Ramos (cell line): ENCODE measurements around the gene LRRC55.
"Not testable (repeated sequence)": the region's sequence is repeated elsewhere in the genome, so short reads cannot be mapped to it uniquely, and the experiment has no call there.

Experiments
- in situ Hi-C: fragments of 300-500 bp; cut with MboI; formaldehyde crosslinking; loops from one replicate; pipeline ENCODE4 v1.14.3; 2022; ENCODE audit warnings: low sequenced_read_pairs; ENCODE audit not compliant: unreplicated experiment

Gene LRRC55

DNA sequence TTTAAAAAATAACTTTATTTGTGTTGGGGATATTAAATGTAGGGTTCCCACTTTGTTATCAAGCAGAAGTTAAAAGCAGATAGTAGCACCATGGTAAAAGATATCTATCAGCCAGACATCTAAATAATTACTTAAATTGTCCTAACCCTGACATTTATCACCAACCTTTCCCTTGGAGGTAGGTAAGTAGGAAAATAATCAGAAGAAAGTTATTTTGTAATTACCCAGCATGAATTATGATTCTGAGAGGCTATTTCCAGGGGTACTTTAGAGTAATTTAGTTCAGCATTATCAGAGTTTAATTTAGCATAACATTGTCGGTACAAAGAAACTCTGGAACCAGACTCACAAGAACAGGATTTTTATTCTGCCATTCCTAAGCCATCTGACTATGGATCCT is 23.2 kb upstream of the LRRC55 start:
- in situ Hi-C loops, result no loop called here

DNA sequence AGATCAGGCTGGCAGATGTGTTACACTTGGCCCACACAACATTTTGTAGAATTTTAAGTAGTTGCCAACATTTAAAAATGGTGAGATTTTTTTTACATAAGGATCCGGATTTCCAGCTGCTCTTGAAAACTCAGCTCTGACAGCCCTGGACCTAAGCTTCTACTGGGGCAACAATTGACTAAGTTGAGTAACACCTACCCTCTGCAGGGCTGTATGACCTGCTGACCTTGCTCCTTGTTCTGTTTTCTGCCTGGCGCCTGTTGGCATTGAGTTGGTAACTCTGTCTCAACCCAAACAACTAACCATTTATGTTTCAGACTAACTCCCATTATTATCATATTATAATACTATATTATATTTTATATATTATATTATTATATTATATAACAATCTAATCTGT is 21.1 kb upstream of the LRRC55 start:
- in situ Hi-C loops, result no loop called here

DNA sequence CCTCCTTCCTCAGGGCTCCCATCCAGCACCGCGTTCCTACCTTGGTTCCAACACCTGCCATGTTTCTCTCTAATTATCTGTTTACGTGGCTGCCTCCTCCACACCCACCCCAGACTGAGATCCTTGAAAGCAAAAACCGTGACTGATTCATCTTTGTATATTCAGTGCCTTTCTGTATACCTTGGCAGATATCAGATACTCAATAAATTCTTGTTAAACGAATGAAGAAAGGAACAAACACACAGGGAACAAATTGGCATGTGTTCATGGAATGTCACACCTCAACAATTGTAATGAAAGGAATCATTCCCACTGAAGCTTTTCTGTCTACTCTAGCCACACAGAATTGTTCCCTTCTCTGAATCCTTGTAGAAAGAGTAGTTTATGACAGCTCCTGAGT is 20.4 kb upstream of the LRRC55 start:
- in situ Hi-C loops, result no loop called here

DNA sequence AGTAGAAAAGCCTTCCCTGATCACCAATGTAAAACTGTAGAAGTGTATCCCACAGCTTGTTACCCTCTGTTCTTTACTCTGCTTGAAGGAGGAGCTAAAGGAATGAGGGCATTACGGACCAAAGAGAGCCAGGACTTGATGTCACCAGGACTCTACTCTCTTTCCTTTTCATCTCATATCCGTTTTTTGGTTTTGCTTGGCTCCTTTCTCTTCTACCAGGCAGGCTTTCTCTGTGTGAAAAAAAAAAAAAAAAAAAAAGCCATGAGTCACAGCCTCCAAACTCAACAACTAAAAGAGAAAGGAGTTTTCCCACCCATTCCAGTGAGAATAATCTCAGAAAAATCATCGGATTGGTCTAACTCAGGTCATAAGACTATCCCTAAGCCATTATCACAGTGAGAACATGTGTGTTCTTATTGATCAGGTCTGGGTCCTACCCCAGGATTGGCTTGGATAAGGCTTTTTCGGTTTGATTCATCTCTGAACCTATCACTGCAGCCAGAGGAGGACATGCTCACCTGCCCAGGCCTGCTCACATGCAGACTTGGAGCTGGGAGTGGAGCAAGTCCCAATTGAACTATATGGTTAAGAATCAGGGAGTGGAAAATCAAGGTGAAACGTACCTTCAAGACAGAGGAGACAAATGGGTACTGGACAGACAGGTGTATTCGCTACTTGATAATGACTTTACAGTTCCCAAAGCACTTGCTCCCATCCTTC is 19.4 kb upstream of the LRRC55 start:
- in situ Hi-C loops, result no loop called here

DNA sequence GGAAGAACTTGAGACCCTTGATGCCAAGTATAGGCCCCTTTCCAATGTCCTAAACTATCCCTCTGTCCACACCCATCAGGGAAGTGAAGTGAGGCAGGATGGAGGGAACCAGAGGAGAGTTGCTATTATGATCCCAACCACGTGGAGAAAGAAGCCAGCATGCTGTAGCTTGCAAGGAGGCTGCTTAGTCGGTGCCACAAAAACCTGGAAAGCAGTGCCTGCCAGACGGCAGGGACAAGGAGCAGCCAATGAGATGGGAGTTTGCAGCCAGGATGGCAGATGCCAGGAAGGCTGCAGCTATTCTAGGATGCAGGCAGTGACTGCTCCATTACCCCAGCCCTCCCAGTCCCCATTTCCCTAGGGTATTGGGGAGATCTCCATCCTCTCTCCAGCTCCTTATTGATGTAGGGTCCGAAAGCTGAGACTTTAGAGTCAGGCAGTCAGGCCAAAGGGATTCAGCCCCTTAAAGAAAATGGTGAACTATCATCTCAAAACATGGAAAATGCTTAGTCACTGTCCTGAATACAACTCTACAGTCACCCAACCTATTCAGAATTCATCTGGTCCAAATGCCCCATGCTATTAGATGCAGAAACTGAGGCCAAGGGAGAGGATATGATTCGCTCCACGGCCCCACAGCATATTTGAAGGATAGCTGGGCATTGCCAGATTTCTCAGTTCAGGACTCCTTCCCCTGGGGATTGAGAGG is 18.4 kb upstream of the LRRC55 start:
- in situ Hi-C loops, result no loop called here

DNA sequence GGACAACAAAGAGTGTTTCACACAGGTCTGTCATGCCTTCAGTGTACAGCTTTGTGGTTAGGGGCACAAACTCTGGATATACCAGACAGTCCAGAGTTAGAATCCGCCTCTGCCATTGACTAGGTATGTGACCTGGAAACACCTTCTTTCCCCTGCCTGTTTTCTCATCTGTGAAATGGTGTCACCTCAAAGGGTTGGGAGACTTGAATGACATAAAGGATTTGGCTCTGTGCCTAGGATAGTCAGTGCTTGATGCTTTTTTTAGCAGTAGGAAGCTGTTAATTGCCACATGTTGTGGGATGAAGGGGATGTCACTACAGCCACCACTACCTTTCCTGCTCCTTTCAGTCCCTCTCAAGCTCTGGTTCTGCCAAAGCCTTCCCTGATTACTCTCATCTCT is 17.4 kb upstream of the LRRC55 start:
- in situ Hi-C loops, result no loop called here

DNA sequence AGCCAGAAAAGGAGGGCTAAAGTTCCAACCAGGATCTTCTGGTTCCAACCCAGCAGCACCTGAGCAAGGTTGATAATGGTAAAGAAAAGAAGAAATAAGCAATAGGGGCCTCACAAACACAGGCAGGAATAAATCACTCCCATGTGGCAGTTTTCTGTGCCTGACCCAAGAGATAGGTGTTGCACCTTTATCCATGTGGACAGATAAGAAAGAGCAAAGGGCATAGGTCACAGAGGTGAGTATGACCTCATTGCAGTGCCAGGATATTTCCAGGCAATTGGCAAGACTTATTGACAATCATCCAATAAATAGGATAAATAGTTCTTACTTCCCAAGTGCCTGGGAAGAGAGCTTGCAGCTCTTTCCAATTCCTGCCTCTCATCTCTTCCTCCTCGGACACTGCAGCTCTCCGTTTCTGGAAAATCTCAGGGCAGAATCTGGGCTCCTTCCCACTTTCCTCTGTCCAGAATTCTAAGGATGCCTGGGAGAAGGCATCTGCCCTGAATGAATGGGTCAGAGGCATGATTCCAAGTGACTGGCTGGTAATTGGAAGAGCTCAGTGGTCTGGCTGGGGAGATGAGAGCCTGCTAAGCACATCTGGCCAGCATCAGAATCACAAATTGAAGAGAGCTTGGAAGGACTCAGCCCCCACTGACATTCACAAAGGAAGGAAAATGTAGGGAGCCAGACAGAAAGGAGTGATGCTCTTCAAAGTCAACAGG is 14.5 kb upstream of the LRRC55 start:
- in situ Hi-C loops, result no loop called here

DNA sequence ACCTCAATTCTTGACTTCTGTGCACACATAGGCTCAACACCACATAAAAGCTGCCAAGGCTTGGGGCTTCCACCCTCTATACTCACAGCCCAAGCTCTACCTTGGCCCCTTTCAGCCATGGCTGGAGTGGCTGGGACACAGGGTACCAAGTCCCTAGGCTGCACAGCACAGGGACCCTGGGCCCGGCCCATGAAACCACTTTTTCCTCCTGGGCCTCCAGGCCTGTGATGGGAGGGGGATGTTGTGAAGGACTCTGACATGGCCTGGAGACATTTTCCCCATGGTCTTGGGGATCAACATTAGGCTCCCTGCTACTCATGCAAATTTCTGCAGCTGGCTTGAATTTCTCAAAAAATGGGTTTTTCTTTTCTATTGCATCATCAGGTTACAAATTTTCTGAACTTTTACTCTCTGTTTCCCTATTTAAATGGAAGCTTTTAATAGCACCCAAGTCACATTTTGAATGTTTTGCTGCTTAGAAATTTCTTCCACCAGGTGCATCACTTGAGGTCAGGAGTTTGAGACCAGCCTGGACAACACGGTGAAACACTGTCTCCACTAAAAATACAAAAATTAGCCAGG is 11.9 kb upstream of the LRRC55 start:
- in situ Hi-C loops, result not testable (repeated sequence)

DNA sequence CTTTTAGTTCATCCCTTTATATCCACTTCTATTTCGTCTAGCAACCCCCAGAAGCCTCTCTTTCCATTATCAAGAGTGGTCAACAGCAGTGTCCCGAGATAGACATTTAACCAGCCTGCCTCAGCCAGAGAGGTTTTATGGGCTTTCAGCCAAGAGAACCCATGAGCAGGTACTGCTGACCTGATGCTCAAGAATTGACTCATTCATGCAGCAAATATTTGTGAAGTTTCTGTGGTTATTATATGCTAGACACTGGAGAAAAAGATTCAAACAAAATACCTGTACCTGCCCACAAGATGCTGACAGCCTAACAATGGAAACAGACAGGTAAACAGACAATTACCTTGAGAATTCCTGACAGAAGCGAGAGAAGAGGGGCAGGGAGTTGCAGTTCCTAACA is 9.7 kb upstream of the LRRC55 start:
- in situ Hi-C loops, result no loop called here

DNA sequence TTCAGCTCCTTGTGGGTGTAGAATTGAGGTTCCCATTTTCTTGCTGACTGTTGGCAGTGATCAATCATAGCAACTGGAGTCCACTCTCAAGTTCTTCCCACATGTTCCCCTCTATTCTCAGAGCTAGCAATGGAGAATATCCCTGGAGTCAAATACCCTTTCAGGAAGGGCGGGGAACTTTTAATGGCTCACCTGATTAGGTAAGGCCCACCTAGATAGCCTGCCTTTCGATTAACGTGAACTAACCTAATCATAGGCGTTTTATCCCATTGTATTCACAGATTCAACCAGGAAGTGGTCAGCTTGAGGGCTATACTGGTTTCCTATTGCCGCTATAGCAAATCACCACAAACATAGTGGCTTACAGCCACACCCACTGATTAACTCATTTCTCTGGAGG is 7.1 kb upstream of the LRRC55 start:
- in situ Hi-C loops, result no loop called here

DNA sequence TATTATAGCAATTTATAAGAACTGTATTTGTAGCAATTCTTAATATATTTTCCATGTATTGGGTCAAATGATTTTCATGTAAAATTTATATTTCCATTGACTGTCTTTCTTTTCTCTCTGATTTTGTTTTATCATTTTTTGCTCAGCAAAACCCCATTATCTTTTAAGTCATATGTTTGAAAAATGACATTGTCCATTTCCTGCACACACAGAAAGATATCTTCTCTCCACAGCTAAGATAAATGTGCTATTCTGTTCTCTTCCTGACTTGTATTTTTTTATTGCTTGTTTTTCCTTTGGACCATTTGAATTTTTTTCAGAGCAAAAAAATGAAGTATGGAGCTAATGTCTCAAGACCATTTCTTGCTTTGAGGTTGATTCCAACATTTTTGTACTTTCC is 6.3 kb upstream of the LRRC55 start:
- in situ Hi-C loops, result no loop called here

DNA sequence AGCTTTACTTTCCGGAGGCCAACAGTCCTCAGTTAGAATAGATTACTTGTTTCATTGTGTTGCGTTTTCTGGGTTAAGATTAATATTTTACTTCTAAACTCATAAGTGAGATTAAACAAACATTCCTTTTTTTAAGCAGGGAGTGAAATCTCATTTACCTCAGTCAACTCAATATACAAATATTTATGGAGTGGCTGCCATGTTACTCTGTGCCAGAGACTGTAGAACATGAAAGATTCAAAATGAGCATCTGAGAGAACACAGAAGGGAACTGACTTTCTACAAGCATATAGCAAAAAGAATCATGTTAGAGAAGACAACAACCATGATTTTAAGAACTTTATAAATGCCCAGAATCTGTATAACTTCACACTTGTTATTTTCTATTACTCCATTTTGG is 3.4 kb upstream of the LRRC55 start:
- in situ Hi-C loops, result no loop called here

DNA sequence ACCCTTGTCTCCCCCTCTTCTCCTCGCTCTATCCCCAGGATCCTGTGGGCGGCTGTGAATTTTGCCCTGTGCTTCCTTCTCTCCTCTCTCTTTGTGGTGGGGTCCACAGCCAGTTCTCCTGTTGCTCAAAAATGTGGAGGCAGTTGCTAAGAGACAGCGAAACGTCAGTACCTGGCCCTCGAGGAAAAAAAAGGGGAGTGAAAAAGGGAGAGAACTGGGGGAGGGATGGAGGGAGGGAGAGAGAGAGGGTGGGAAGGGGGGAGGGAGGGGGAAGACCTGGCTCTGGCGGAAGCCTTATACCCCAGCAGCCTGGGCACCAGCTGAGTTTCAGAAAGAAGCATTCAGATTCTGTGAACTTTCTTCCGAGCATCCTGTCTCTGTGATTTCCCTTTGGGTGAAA is 2.1 kb upstream of the LRRC55 start:
- in situ Hi-C loops, result no loop called here

DNA sequence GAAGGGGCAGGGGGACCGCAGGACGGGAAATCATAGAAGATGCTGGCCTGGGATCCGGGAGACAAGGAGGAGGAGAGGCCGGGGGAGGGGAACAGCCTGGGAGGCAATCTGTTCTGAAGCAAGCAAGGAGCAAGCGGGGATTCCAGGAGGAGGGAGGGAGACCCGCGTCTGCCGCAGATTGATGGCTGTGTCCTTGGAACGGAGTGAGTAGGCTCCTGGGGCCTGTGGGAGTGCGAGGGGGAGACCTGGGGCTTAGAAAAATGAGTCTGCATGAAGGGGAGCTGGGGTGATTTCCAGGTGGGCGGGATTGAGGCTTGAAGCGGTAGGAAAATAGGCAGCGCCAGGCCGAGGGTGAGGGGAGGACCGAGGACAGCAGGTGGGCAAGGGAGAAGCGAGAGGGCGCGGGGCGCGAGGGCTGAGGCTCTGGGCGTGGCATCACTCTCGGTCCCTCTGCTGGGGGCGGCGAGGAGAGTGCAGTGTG is 1.6 kb upstream of the LRRC55 start:
- in situ Hi-C loops, result no loop called here

DNA sequence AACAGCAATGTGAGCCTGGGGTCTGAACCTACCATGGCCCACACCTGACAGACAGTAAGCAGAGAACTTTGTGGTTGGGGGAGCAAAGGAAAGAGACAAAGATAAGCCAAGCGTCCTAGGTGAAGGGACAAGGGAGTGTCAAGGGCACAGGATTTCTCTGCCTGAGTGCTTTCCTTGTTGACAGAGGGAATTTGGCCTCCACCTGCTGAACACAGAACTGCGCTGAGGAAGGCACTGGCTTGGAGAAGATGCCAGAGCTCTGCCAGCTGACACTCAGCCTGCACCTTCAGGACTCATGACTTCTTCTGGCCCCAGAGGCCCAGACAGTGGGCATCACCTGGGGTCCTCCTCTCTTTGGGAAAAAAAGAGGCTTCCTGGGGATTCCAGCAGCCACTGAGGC is 789 bp upstream of the LRRC55 start:
- in situ Hi-C loops, result no loop called here

DNA sequence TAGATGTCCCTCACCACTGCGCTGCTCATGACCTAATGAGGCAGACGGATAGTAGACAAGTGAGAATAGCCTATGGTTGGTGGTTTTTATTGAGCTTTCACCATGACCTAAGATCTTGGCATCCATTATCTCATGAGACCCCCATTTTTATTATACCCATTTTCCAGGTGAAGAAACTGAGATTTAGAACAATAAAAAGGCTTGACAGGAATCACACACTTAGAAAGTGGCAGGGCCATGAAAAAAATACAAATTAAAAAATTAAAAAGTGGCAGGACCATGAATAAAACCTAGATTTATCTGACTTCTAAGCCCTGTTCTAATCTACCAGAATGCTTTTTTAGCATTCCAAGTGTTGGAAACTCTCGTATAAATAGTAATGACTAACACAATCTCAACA is 1.1 kb downstream of the LRRC55 start:
- in situ Hi-C loops, result no loop called here

DNA sequence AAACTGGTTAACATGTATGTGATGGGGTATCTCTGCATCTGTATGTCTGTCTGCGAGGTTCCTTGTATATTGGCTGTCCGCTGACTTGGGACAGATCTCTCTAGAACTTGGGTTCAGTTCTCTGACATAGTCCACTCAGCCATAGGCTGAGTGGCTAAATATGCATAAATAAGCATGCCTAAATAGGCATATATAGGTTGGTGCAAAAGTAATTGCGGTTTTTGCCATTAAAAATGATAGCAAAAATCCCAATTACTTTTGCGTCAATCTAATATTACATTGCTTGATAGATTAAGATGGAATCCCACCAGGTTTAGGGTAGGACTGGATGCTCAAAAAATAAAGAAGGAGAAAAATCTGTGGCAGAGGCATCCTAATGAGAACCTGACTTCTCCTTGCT is 8.8 kb downstream of the LRRC55 start:
- in situ Hi-C loops, result no loop called here

DNA sequence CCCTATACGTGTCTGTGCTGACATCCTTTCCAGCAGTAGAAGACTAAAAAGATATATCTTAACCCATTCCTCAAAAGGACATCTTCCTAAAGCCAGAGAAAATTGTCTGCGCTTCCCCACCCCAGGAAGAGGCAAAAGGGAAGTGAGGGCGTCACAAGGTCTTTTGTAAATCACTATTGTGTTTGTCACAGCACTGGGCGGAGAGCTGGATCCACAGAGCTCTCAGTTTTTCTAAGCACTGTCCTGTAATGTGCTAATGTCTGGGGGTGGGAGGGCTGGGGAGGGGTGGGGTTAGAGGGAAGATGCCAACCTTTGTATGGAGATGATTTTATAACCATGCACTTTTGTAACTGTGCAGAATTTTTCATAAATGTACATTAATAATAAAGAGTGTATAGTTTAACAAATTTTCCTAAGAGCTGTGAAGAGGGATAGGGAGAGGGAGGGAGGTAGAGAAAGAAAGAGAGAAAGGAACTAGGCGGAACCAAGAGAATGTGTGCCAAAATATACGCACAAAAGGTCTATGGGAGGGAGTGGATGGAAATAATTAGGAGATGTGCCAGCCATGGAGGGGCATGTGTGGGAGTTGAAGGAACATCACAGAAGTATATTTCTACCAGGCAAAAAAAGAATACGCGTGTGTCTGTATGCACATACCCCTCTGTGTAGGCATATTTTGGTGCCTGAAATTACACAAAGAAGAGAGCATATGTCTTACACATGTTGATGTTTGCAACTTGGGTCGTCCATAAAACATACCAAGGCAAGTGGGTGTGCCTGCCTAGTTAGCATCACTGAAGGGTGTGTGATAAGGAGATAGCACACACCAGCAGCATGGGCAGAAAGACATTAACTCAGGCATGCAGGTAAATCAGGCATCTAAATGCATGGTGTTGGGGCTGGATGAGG is 9.8 kb downstream of the LRRC55 start:
- in situ Hi-C loops, result no loop called here

DNA sequence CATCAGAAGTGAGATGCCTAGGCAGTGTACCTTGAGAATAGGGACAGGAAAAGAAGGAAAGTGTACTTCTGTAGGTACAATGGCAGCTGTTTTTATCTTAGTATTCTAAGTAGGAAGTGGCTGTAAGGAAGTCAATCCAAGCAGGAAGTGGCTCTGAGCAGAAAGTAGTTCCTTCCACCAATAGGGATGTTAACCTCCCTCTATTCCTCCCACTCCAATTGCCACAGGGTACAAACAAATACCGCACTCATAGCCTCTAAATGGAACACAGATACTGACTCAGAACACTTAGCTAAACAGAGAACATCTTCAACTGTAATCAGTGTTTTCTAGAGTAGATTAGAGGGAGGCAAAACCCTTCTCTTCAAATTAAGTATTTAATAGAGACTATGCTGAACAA is 10.6 kb downstream of the LRRC55 start:
- in situ Hi-C loops, result no loop called here

DNA sequence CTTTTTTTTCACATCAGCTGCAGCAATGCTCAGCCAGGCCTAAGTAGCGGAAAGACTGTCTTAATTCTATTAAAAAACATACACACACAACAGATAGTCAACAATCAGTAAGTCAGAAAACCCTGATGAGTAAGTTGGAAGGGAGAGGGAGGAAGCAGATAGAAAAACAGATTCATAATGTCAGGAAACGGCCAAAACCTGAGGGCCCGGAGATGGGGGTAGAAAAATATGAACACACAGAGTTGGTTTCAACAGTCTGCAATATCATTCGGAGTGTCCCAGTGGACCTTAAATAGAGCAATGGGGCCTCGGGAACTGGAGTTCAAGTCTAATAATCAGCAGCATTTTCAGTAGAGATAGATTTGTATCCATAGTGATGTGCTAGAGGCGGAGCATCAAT is 14.8 kb downstream of the LRRC55 start:
- in situ Hi-C loops, result no loop called here
